Activated T-cell treated with anti-CD3 and anti-CD28 coated beads for 48 hours (primary cell): ENCODE data around the gene HIVEP3.
"Not testable (repeated sequence)": the region's sequence is repeated elsewhere in the genome, so short reads cannot be mapped to it uniquely, and the experiment has no call there.

Experiments
- DNase-seq: peaks from one replicate; pipeline ENCODE4 v3.0.0-alpha.2; 2020; ENCODE audit warnings: low read depth

The HIVEP3 gene

GRCh38 chr1:41711581-41711980, 207.1 kb downstream of the HIVEP3 start:
- DNase-seq = no peak

- DNase-seq = no peak
These were observed 207.7 kb downstream of the HIVEP3 start for GRCh38 chr1:41710980-41711379.

- no peak for DNase-seq
These were observed 208.8 kb downstream of the HIVEP3 start for GRCh38 chr1:41709873-41710272.

- no peak for DNase-seq
These were observed 209.4 kb downstream of the HIVEP3 start for GRCh38 chr1:41709331-41709730.

- no peak for DNase-seq
These were observed 210.4 kb downstream of the HIVEP3 start for GRCh38 chr1:41708332-41708731.

- no peak for DNase-seq
These were observed 210.9 kb downstream of the HIVEP3 start for GRCh38 chr1:41707793-41708192.

GRCh38 chr1:41705798-41706197, 212.9 kb downstream of the HIVEP3 start:
- no peak for DNase-seq

GRCh38 chr1:41704196-41704595, 214.5 kb downstream of the HIVEP3 start:
- no peak for DNase-seq

- no peak for DNase-seq
These were observed 216.0 kb downstream of the HIVEP3 start for GRCh38 chr1:41702771-41703170.

- no peak for DNase-seq
These were observed 217.7 kb downstream of the HIVEP3 start for GRCh38 chr1:41700986-41701535.

- no peak for DNase-seq
These were observed 218.1 kb downstream of the HIVEP3 start for GRCh38 chr1:41700581-41700980.

GRCh38 chr1:41699861-41700248, 218.9 kb downstream of the HIVEP3 start:
- no peak for DNase-seq

GRCh38 chr1:41698916-41699860, 219.5 kb downstream of the HIVEP3 start:
- DNase-seq = no peak

- no peak for DNase-seq
These were observed 222.3 kb downstream of the HIVEP3 start for GRCh38 chr1:41696381-41696780.

- no peak for DNase-seq
These were observed 223.5 kb downstream of the HIVEP3 start for GRCh38 chr1:41695118-41695745.

- not testable (repeated sequence) for DNase-seq
These were observed 226.8 kb downstream of the HIVEP3 start for GRCh38 chr1:41691966-41692365.

- no peak for DNase-seq
These were observed 227.3 kb downstream of the HIVEP3 start for GRCh38 chr1:41691424-41691823.

- no peak for DNase-seq
These were observed 228.4 kb downstream of the HIVEP3 start for GRCh38 chr1:41690331-41690730.

GRCh38 chr1:41689558-41689981, 229.2 kb downstream of the HIVEP3 start:
- DNase-seq = no peak

GRCh38 chr1:41689139-41689538, 229.6 kb downstream of the HIVEP3 start:
- DNase-seq = no peak

- DNase-seq = no peak
These were observed 231.7 kb downstream of the HIVEP3 start for GRCh38 chr1:41687007-41687406.

- no peak for DNase-seq
These were observed 234.8 kb downstream of the HIVEP3 start for GRCh38 chr1:41683681-41684500.
